ENCODE data around the gene AMPD1. TPM values are rescaled to one million over a fixed set of nuclear protein-coding genes. Genes with fewer than 3 reads are reported as not detected.

AMPD1 gene
- total and polyA plus RNA-seq, 10 of the 15 experiments (the other 5 are each of a cell fraction or from before 2014, with no cell fraction given): 0.12 to 0.30 (median 0.14) TPM; not detected in 7

GRCh38 chr1:114700036-114700600, 4.8 kb upstream of the AMPD1 start (continued):
- TF ChIP-seq, protein P1, sequence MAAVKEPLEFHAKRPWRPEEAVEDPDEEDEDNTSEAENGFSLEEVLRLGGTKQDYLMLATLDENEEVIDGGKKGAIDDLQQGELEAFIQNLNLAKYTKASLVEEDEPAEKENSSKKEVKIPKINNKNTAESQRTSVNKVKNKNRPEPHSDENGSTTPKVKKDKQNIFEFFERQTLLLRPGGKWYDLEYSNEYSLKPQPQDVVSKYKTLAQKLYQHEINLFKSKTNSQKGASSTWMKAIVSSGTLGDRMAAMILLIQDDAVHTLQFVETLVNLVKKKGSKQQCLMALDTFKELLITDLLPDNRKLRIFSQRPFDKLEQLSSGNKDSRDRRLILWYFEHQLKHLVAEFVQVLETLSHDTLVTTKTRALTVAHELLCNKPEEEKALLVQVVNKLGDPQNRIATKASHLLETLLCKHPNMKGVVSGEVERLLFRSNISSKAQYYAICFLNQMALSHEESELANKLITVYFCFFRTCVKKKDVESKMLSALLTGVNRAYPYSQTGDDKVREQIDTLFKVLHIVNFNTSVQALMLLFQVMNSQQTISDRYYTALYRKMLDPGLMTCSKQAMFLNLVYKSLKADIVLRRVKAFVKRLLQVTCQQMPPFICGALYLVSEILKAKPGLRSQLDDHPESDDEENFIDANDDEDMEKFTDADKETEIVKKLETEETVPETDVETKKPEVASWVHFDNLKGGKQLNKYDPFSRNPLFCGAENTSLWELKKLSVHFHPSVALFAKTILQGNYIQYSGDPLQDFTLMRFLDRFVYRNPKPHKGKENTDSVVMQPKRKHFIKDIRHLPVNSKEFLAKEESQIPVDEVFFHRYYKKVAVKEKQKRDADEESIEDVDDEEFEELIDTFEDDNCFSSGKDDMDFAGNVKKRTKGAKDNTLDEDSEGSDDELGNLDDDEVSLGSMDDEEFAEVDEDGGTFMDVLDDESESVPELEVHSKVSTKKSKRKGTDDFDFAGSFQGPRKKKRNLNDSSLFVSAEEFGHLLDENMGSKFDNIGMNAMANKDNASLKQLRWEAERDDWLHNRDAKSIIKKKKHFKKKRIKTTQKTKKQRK (IDR thresholded peaks at IDR 0.05; ENCODE audit: low read depth, low read length): no peak
- no peak for TF ChIP-seq POU2F2 (IDR thresholded peaks at IDR 0.05; ENCODE audit: borderline replicate concordance, low read depth, low read length)
- TF ChIP-seq NR2C2 (IDR thresholded peaks at IDR 0.05; ENCODE audit: borderline replicate concordance, control insufficient read depth, insufficient read length, low read depth): no peak
- TF ChIP-seq, protein P2, sequence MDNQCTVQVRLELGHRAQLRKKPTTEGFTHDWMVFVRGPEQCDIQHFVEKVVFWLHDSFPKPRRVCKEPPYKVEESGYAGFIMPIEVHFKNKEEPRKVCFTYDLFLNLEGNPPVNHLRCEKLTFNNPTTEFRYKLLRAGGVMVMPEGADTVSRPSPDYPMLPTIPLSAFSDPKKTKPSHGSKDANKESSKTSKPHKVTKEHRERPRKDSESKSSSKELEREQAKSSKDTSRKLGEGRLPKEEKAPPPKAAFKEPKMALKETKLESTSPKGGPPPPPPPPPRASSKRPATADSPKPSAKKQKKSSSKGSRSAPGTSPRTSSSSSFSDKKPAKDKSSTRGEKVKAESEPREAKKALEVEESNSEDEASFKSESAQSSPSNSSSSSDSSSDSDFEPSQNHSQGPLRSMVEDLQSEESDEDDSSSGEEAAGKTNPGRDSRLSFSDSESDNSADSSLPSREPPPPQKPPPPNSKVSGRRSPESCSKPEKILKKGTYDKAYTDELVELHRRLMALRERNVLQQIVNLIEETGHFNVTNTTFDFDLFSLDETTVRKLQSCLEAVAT (IDR thresholded peaks at IDR 0.05): no peak
- TF ChIP-seq ZBTB11 (CRISPR knock-in tag; IDR thresholded peaks at IDR 0.05): no peak
- no peak for TF ChIP-seq BMI1 (IDR thresholded peaks at IDR 0.05; ENCODE audit: borderline replicate concordance)
- no peak for TF ChIP-seq CBX5 (IDR thresholded peaks at IDR 0.05; ENCODE audit: low read depth)
- TF ChIP-seq CEBPB (IDR thresholded peaks at IDR 0.05; ENCODE audit: borderline replicate concordance in 1 of 2, low read depth in 2 of 2, low read length in 2 of 2): no peak

Data from GM12878 (cell line).